GM23338 (cell line): ENCODE measurements around the gene PACC1. TPM values are rescaled to one million over a fixed set of nuclear protein-coding genes. Genes with fewer than 3 reads are reported as not detected.

Experiments
- ATAC-seq: fragments of 200-7000 bp; cut with Tn5 transposase; 3 replicates; pipeline ENCODE4 v1.9.1; 2020
- DNase-seq: peaks from one replicate; pipeline ENCODE4 v3.0.0-alpha.2; 2015; ENCODE audit warnings: low spot score
- H2AFZ ChIP-seq: fragments of 200-600 bp; sonication (generic); 2 replicates; pipeline ENCODE4 v1.8.0; 2016; ENCODE audit warnings: antibody characterized with exemption, mild to moderate bottlenecking, moderate library complexity
- H3F3A ChIP-seq: fragments of 200-600 bp; sonication (generic); replicated peaks from 2 replicates; pipeline ENCODE4 v1.8.0; 2017; ENCODE audit warnings: antibody characterized with exemption, mixed run types, low read depth
- H3K27ac ChIP-seq: fragments of 200-600 bp; sonication (generic); 2 replicates; pipeline ENCODE4 v1.6.1; 2016; ENCODE audit warnings: low read depth
- H3K27me3 ChIP-seq: fragments of 200-600 bp; sonication (generic); 2 replicates; pipeline ENCODE4 v1.8.0; 2016; ENCODE audit warnings: mild to moderate bottlenecking, mixed run types, moderate library complexity; ENCODE audit not compliant: insufficient read depth
- H3K36me3 ChIP-seq: fragments of 200-600 bp; sonication (generic); 2 replicates; pipeline ENCODE4 v1.8.0; 2016; ENCODE audit warnings: mild to moderate bottlenecking; ENCODE audit not compliant: insufficient read depth
- H3K4me1 ChIP-seq: fragments of 200-600 bp; sonication (generic); 2 replicates; pipeline ENCODE4 v1.8.0; 2016; ENCODE audit warnings: mild to moderate bottlenecking, moderate library complexity; ENCODE audit not compliant: insufficient read depth
- H3K4me2 ChIP-seq: fragments of 200-600 bp; sonication (generic); 2 replicates; pipeline ENCODE4 v1.7.1; 2017; ENCODE audit warnings: mixed run types
- H3K4me3 ChIP-seq: fragments of 200-600 bp; sonication (generic); 2 replicates; pipeline ENCODE4 v1.6.1; 2016; ENCODE audit warnings: mixed run types
- H3K79me2 ChIP-seq: fragments of 200-600 bp; sonication (generic); replicated peaks from 2 replicates; pipeline ENCODE4 v1.8.0; 2017; ENCODE audit warnings: mild to moderate bottlenecking; ENCODE audit not compliant: insufficient read depth
- H3K9me2 ChIP-seq: fragments of 200-600 bp; sonication (generic); 2 replicates; pipeline ENCODE4 v1.8.0; 2017; ENCODE audit not compliant: insufficient read depth
- H4K20me1 ChIP-seq: fragments of 200-600 bp; sonication (generic); replicated peaks from 2 replicates; pipeline ENCODE4 v1.8.0; 2017; ENCODE audit warnings: mild to moderate bottlenecking; ENCODE audit not compliant: insufficient read depth
- H3K27ac Mint-ChIP-seq: 2 replicates; pipeline ENCODE4 v1.8.0; 2020; ENCODE audit warnings: inconsistent platforms, mild to moderate bottlenecking, moderate library complexity, mixed read lengths
- H3K27me3 Mint-ChIP-seq: 3 replicates; pipeline ENCODE4 v1.8.0; 2022; ENCODE audit warnings: low read depth, mild to moderate bottlenecking, moderate library complexity, mixed read lengths, inconsistent platforms; ENCODE audit not compliant: insufficient read depth, poor library complexity
- H3K36me3 Mint-ChIP-seq: 3 replicates; pipeline ENCODE4 v1.8.0; 2021; ENCODE audit warnings: low read depth, mild to moderate bottlenecking, inconsistent platforms, moderate library complexity, mixed read lengths
- H3K4me1 Mint-ChIP-seq: 3 replicates; pipeline ENCODE4 v1.8.0; 2020; ENCODE audit warnings: mild to moderate bottlenecking, inconsistent platforms, mixed read lengths
- H3K4me3 Mint-ChIP-seq: 3 replicates; pipeline ENCODE4 v1.8.0; 2021; ENCODE audit warnings: moderate library complexity, mild to moderate bottlenecking, inconsistent platforms, mixed read lengths
- H3K9me3 Mint-ChIP-seq: 3 replicates; pipeline ENCODE4 v1.8.0; 2020; ENCODE audit warnings: moderate library complexity, mild to moderate bottlenecking, inconsistent platforms, mixed read lengths
- CREB1 ChIP-seq: fragments of 250-450 bp; sonication (Bioruptor Pico); IDR thresholded peaks from 2 replicates; pipeline ENCODE4 v1.5.0; 2020; ENCODE audit warnings: low read depth, mild to moderate bottlenecking, moderate library complexity
- EZH2 ChIP-seq: fragments of 200-600 bp; sonication (generic); IDR thresholded peaks from one replicate; pipeline ENCODE4 v1.8.0; 2017; ENCODE audit warnings: antibody characterized with exemption, mild to moderate bottlenecking, low read depth; ENCODE audit not compliant: unreplicated experiment
- EZH2phosphoT487 ChIP-seq: fragments of 200-600 bp; sonication (generic); IDR thresholded peaks from one replicate; pipeline ENCODE4 v1.8.1; 2018; ENCODE audit warnings: antibody characterized with exemption; ENCODE audit not compliant: unreplicated experiment
- JUNB ChIP-seq: IDR thresholded peaks from one replicate; pipeline ENCODE4 v1.6.1; 2016; ENCODE audit warnings: antibody characterized with exemption; ENCODE audit not compliant: unreplicated experiment
- NANOG ChIP-seq: IDR thresholded peaks from 2 replicates; pipeline ENCODE4 v1.6.1; 2016; ENCODE audit warnings: antibody characterized with exemption, borderline replicate concordance
- POLR2AphosphoS5 ChIP-seq: IDR thresholded peaks from 2 replicates; pipeline ENCODE4 v1.6.1; 2016; ENCODE audit warnings: antibody characterized with exemption, low read depth
- STAT1 ChIP-seq: IDR thresholded peaks from one replicate; pipeline ENCODE4 v1.6.1; 2016; ENCODE audit warnings: antibody characterized with exemption; ENCODE audit not compliant: unreplicated experiment
- ZNF114 ChIP-seq: fragments of 250-450 bp; sonication (Bioruptor Pico); IDR thresholded peaks from 2 replicates; pipeline ENCODE4 v1.5.0; 2020; ENCODE audit warnings: mild to moderate bottlenecking, moderate library complexity
- ZNF331 ChIP-seq: fragments of 250-450 bp; sonication (Bioruptor Pico); IDR thresholded peaks from 2 replicates; pipeline ENCODE4 v1.5.0; 2020; ENCODE audit warnings: low read depth, mild to moderate bottlenecking, moderate library complexity
- polyA plus RNA-seq: library from polyadenylated mRNA; unstranded; fragments of >200 nt; fragmentation: Nextera tagmentation; extraction: Ambion mirVana; gene quantifications from 2 replicates; pipeline ENCODE4 v1.2.1, GENCODE V29; 2016
- total RNA-seq: library from RNA; depleted of rRNA; stranded (reverse); fragments of >200 nt; shearing (Covaris generic); gene quantifications from 2 replicates; pipeline ENCODE4 v1.2.3, GENCODE V29; 2014
- TF ChIP-seq, protein P1 (sequence below): IDR thresholded peaks from one replicate; pipeline ENCODE4 v1.6.1; 2018; ENCODE audit warnings: antibody characterized with exemption; ENCODE audit not compliant: unreplicated experiment
- TF ChIP-seq, protein P2 (sequence below): fragments of 250-450 bp; sonication (Bioruptor Pico); IDR thresholded peaks from 2 replicates; pipeline ENCODE4 v1.5.0; 2020; ENCODE audit warnings: mild to moderate bottlenecking, moderate library complexity
- TF ChIP-seq, protein P3 (sequence below): IDR thresholded peaks from 2 replicates; pipeline ENCODE4 v1.6.1; 2016; ENCODE audit warnings: antibody characterized with exemption
- TF ChIP-seq, protein P4 (sequence below), 2 experiments: fragments of 200-600 bp in 1 of 2; sonication (generic) in 1 of 2; conservative IDR thresholded peaks; 2 replicates each; pipeline versions ENCODE4 v1.5.1 to v1.6.1; 2016 to 2017; ENCODE audit warnings: antibody characterized with exemption in 2 of 2, low read depth in 2 of 2, mild to moderate bottlenecking in 2 of 2, moderate library complexity in 1 of 2

Gene PACC1
- total and polyA plus RNA-seq, 2 experiments from 2014 or later, result 17.1 to 18.0 TPM

DNA sequence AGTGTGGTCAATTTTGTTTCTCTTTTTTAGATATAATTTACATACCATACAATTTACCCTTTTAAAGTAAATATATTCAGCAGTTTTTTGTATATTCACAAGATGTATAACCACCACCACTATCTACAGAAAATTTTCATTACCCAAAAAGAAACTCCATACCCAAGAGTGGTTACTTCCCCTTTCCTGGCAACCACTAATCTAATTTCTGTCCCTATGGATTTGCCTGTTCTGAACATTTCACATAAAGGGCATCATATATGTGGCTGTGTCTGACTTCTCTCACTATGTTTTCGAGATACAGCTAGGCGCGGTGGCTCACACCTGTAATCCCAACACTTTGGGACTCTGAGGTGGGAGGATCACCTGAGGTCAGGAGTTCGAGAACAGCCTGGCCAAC is 13.6 kb downstream of the PACC1 start:
- Mint-ChIP-seq H3K4me1 (no peaks in the 10 kb centered on the region), H3K27me3 (no peaks in the 10 kb centered on the region), H3K9me3 (peaks cover 19% of the 10 kb centered on the region), H3K27ac (no peak overlapping the region), H3K4me3 (no peak overlapping the region), H3K36me3 (peaks cover 74% of the 10 kb centered on the region)
- H3K9me2 ChIP-seq, result no peaks in the 10 kb centered on the region
- DNase-seq (no peak), ATAC-seq (no peak)
- H3K27ac ChIP-seq, result no peak overlapping the region
- no peaks in the 10 kb centered on the region for H3F3A ChIP-seq
- H3K4me3 ChIP-seq, result no peak overlapping the region
- no peak for TF ChIP-seq ZNF331
- TF ChIP-seq EZH2, result no peak
- no peak for TF ChIP-seq JUNB
- TF ChIP-seq, protein P1, sequence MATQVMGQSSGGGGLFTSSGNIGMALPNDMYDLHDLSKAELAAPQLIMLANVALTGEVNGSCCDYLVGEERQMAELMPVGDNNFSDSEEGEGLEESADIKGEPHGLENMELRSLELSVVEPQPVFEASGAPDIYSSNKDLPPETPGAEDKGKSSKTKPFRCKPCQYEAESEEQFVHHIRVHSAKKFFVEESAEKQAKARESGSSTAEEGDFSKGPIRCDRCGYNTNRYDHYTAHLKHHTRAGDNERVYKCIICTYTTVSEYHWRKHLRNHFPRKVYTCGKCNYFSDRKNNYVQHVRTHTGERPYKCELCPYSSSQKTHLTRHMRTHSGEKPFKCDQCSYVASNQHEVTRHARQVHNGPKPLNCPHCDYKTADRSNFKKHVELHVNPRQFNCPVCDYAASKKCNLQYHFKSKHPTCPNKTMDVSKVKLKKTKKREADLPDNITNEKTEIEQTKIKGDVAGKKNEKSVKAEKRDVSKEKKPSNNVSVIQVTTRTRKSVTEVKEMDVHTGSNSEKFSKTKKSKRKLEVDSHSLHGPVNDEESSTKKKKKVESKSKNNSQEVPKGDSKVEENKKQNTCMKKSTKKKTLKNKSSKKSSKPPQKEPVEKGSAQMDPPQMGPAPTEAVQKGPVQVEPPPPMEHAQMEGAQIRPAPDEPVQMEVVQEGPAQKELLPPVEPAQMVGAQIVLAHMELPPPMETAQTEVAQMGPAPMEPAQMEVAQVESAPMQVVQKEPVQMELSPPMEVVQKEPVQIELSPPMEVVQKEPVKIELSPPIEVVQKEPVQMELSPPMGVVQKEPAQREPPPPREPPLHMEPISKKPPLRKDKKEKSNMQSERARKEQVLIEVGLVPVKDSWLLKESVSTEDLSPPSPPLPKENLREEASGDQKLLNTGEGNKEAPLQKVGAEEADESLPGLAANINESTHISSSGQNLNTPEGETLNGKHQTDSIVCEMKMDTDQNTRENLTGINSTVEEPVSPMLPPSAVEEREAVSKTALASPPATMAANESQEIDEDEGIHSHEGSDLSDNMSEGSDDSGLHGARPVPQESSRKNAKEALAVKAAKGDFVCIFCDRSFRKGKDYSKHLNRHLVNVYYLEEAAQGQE, result no peak
- TF ChIP-seq POLR2AphosphoS5, result no peak
- no peak for TF ChIP-seq STAT1
- no peak for TF ChIP-seq CREB1 (CRISPR knock-in tag)
- TF ChIP-seq, protein P2, sequence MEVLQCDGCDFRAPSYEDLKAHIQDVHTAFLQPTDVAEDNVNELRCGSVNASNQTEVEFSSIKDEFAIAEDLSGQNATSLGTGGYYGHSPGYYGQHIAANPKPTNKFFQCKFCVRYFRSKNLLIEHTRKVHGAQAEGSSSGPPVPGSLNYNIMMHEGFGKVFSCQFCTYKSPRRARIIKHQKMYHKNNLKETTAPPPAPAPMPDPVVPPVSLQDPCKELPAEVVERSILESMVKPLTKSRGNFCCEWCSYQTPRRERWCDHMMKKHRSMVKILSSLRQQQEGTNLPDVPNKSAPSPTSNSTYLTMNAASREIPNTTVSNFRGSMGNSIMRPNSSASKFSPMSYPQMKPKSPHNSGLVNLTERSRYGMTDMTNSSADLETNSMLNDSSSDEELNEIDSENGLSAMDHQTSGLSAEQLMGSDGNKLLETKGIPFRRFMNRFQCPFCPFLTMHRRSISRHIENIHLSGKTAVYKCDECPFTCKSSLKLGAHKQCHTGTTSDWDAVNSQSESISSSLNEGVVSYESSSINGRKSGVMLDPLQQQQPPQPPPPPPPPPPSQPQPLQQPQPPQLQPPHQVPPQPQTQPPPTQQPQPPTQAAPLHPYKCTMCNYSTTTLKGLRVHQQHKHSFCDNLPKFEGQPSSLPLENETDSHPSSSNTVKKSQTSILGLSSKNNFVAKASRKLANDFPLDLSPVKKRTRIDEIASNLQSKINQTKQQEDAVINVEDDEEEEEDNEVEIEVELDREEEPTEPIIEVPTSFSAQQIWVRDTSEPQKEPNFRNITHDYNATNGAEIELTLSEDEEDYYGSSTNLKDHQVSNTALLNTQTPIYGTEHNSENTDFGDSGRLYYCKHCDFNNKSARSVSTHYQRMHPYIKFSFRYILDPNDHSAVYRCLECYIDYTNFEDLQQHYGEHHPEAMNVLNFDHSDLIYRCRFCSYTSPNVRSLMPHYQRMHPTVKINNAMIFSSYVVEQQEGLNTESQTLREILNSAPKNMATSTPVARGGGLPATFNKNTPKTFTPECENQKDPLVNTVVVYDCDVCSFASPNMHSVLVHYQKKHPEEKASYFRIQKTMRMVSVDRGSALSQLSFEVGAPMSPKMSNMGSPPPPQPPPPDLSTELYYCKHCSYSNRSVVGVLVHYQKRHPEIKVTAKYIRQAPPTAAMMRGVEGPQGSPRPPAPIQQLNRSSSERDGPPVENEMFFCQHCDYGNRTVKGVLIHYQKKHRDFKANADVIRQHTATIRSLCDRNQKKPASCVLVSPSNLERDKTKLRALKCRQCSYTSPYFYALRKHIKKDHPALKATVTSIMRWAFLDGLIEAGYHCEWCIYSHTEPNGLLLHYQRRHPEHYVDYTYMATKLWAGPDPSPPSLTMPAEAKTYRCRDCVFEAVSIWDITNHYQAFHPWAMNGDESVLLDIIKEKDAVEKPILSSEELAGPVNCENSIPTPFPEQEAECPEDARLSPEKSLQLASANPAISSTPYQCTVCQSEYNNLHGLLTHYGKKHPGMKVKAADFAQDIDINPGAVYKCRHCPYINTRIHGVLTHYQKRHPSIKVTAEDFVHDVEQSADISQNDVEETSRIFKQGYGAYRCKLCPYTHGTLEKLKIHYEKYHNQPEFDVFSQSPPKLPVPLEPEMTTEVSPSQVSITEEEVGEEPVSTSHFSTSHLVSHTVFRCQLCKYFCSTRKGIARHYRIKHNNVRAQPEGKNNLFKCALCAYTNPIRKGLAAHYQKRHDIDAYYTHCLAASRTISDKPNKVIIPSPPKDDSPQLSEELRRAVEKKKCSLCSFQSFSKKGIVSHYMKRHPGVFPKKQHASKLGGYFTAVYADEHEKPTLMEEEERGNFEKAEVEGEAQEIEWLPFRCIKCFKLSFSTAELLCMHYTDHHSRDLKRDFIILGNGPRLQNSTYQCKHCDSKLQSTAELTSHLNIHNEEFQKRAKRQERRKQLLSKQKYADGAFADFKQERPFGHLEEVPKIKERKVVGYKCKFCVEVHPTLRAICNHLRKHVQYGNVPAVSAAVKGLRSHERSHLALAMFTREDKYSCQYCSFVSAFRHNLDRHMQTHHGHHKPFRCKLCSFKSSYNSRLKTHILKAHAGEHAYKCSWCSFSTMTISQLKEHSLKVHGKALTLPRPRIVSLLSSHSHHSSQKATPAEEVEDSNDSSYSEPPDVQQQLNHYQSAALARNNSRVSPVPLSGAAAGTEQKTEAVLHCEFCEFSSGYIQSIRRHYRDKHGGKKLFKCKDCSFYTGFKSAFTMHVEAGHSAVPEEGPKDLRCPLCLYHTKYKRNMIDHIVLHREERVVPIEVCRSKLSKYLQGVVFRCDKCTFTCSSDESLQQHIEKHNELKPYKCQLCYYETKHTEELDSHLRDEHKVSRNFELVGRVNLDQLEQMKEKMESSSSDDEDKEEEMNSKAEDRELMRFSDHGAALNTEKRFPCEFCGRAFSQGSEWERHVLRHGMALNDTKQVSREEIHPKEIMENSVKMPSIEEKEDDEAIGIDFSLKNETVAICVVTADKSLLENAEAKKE (CRISPR knock-in tag), result no peak
- no peak for TF ChIP-seq ZNF114
- no peak for TF ChIP-seq NANOG
- no peak for TF ChIP-seq EZH2phosphoT487
- TF ChIP-seq, protein P3, sequence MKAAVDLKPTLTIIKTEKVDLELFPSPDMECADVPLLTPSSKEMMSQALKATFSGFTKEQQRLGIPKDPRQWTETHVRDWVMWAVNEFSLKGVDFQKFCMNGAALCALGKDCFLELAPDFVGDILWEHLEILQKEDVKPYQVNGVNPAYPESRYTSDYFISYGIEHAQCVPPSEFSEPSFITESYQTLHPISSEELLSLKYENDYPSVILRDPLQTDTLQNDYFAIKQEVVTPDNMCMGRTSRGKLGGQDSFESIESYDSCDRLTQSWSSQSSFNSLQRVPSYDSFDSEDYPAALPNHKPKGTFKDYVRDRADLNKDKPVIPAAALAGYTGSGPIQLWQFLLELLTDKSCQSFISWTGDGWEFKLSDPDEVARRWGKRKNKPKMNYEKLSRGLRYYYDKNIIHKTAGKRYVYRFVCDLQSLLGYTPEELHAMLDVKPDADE, result no peak
- TF ChIP-seq, protein P4, sequence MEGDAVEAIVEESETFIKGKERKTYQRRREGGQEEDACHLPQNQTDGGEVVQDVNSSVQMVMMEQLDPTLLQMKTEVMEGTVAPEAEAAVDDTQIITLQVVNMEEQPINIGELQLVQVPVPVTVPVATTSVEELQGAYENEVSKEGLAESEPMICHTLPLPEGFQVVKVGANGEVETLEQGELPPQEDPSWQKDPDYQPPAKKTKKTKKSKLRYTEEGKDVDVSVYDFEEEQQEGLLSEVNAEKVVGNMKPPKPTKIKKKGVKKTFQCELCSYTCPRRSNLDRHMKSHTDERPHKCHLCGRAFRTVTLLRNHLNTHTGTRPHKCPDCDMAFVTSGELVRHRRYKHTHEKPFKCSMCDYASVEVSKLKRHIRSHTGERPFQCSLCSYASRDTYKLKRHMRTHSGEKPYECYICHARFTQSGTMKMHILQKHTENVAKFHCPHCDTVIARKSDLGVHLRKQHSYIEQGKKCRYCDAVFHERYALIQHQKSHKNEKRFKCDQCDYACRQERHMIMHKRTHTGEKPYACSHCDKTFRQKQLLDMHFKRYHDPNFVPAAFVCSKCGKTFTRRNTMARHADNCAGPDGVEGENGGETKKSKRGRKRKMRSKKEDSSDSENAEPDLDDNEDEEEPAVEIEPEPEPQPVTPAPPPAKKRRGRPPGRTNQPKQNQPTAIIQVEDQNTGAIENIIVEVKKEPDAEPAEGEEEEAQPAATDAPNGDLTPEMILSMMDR (conservative IDR thresholded peaks at IDR 0.05; ENCODE audit: low read depth in 2 of 2), result no peak
- no peak overlapping the region for H2AFZ ChIP-seq
- no peaks in the 10 kb centered on the region for H4K20me1 ChIP-seq
- H3K36me3 ChIP-seq, result peaks cover 17% of the 10 kb centered on the region; the same call in 1 of the 2 replicates
- peaks cover 25% of the 10 kb centered on the region for H3K79me2 ChIP-seq
- no peaks in the 10 kb centered on the region for H3K4me1 ChIP-seq
- no peak overlapping the region for H3K4me2 ChIP-seq
- H3K27me3 ChIP-seq, result no peaks in the 10 kb centered on the region
